ENCODE measurements around the gene DPP4. TPM values are rescaled to one million over a fixed set of nuclear protein-coding genes. Genes with fewer than 3 reads are reported as not detected.

The DPP4 gene
- total RNA-seq, 2 donors from 2014 or later = 25.5 to 40.5 TPM

- Histone ChIP-seq H3K27me3 (no peaks in the 10 kb centered on the region), H3K9ac (ENCODE audit: low read depth in 2 of 2, low read length in 2 of 2) (no peak overlapping the region), H3K4me1 (no peaks in the 10 kb centered on the region), H3K4me3 (no peak overlapping the region), H3K27ac (no peak overlapping the region), H3K36me3 (no peaks in the 10 kb centered on the region), H3K9me3 (no peaks in the 10 kb centered on the region)
- no peak for DNase-seq
- TF ChIP-seq CTCF (IDR thresholded peaks at IDR 0.05) = no peak
- intact Hi-C loops (cut with DNase I) = no loop called here
Measured at GRCh38 chr2:162002623-162003235, 71.3 kb downstream of the DPP4 start.

- Histone ChIP-seq H3K27ac (no peak overlapping the region), H3K4me1 (peaks cover 4% of the 10 kb centered on the region), H3K4me3 (no peak overlapping the region), H3K27me3 (no peaks in the 10 kb centered on the region), H3K9me3 (no peaks in the 10 kb centered on the region), H3K9ac (ENCODE audit: low read depth in 2 of 2, low read length in 2 of 2) (no peak overlapping the region), H3K36me3 (no peaks in the 10 kb centered on the region)
- intact Hi-C loops (cut with DNase I) = no loop called here
- no peak for TF ChIP-seq CTCF (IDR thresholded peaks at IDR 0.05)
- DNase-seq = no peak
Measured at GRCh38 chr2:162000431-162000830, 73.6 kb downstream of the DPP4 start.

GRCh38 chr2:161999321-161999720 lies 74.7 kb downstream of the DPP4 start:
- no peak overlapping the region for H3K27ac ChIP-seq
- H3K4me3 ChIP-seq = no peak overlapping the region
- H3K9me3 ChIP-seq = no peaks in the 10 kb centered on the region
- peaks cover 7% of the 10 kb centered on the region for H3K4me1 ChIP-seq
- H3K9ac ChIP-seq (ENCODE audit: low read depth in 2 of 2, low read length in 2 of 2) = no peak overlapping the region
- H3K36me3 ChIP-seq = no peaks in the 10 kb centered on the region
- H3K27me3 ChIP-seq = no peaks in the 10 kb centered on the region
- DNase-seq = no peak
- no peak for TF ChIP-seq CTCF (IDR thresholded peaks at IDR 0.05)
- intact Hi-C loops (cut with DNase I) = no loop called here

GRCh38 chr2:161998857-161999256 lies 75.2 kb downstream of the DPP4 start:
- Histone ChIP-seq H3K4me1 (peaks cover 7% of the 10 kb centered on the region), H3K27ac (no peak overlapping the region), H3K36me3 (no peaks in the 10 kb centered on the region), H3K9me3 (no peaks in the 10 kb centered on the region), H3K4me3 (no peak overlapping the region), H3K27me3 (no peaks in the 10 kb centered on the region), H3K9ac (ENCODE audit: low read depth in 2 of 2, low read length in 2 of 2) (no peak overlapping the region)
- intact Hi-C loops (cut with DNase I) = no loop called here
- TF ChIP-seq CTCF (IDR thresholded peaks at IDR 0.05) = no peak
- no peak for DNase-seq

GRCh38 chr2:161997916-161998471 lies 76.0 kb downstream of the DPP4 start:
- no peaks in the 10 kb centered on the region for H3K36me3 ChIP-seq
- intact Hi-C loops (cut with DNase I) = no loop called here

More at GRCh38 chr2:161997916-161998471, 76.0 kb downstream of the DPP4 start:
- TF ChIP-seq CTCF (IDR thresholded peaks at IDR 0.05) = no peak
- no peaks in the 10 kb centered on the region for H3K27me3 ChIP-seq
- H3K4me3 ChIP-seq = no peak overlapping the region
- no peak for DNase-seq
- no peak overlapping the region for H3K9ac ChIP-seq (ENCODE audit: low read depth in 2 of 2, low read length in 2 of 2)
- H3K27ac ChIP-seq = no peak overlapping the region
- peaks cover 7% of the 10 kb centered on the region for H3K4me1 ChIP-seq
- H3K9me3 ChIP-seq = no peaks in the 10 kb centered on the region
